ENCODE measurements around the gene BBS9. TPM values are rescaled to one million over a fixed set of nuclear protein-coding genes. Genes with fewer than 3 reads are reported as not detected.

Gene BBS9
- total RNA-seq, 1 donor, result 33.3 TPM

DNA sequence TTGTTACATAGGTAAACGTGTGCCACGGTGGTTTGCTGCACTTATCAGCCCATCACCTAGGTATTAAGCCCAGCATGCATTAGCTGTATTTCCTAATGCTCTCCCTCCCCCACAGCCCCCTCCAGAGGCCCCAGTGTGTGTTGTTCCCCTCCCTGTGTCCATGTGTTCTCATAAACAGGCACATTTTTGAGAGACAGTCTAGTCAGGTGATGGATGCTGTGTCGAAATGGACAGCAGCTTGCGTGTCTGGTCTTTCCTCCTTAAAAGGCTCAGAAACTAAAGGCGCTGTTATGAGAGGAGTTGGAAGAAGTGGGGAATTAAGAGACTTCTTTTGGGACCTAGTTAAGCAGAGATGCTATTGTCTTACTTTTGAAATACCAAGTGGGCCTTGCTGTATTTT, 296.0 kb downstream of the BBS9 start:
- TF ChIP-seq CTCF (IDR thresholded peaks at IDR 0.05; ENCODE audit: extremely low read depth, low read depth, low read length), result no peak
- no peaks in the 10 kb centered on the region for H3K27me3 ChIP-seq (ENCODE audit: insufficient read depth, low read length)
- no peaks in the 10 kb centered on the region for H3K36me3 ChIP-seq (ENCODE audit: insufficient read depth, low read length)
- DNase-seq (ENCODE audit: insufficient read length, low spot score, missing footprints), result no peak
- H3K4me1 ChIP-seq (ENCODE audit: insufficient read depth, low read length), result no peaks in the 10 kb centered on the region
- H3K4me3 ChIP-seq (ENCODE audit: insufficient read depth, low read length), result no peak overlapping the region
- H3K4me2 ChIP-seq (ENCODE audit: insufficient read depth, low read length), result no peak overlapping the region
- no peaks in the 10 kb centered on the region for H3K79me2 ChIP-seq (ENCODE audit: insufficient read depth, low read length)
- no peaks in the 10 kb centered on the region for H3K9me3 ChIP-seq (ENCODE audit: low read depth, low read length)
- H3K27ac ChIP-seq (ENCODE audit: low read depth, low read length), result no peak overlapping the region
- no peaks in the 10 kb centered on the region for H4K20me1 ChIP-seq (ENCODE audit: insufficient read depth, low read length)
- H2AFZ ChIP-seq (ENCODE audit: low read length), result no peak overlapping the region

- no peak overlapping the region for H3K4me2 ChIP-seq (ENCODE audit: insufficient read depth, low read length)
- DNase-seq (ENCODE audit: insufficient read length, low spot score, missing footprints), result no peak
- no peaks in the 10 kb centered on the region for H3K27me3 ChIP-seq (ENCODE audit: insufficient read depth, low read length)
- H3K4me3 ChIP-seq (ENCODE audit: insufficient read depth, low read length), result no peak overlapping the region
- no peaks in the 10 kb centered on the region for H3K4me1 ChIP-seq (ENCODE audit: insufficient read depth, low read length)
- H3K79me2 ChIP-seq (ENCODE audit: insufficient read depth, low read length), result no peaks in the 10 kb centered on the region
- no peak for TF ChIP-seq CTCF (IDR thresholded peaks at IDR 0.05; ENCODE audit: extremely low read depth, low read depth, low read length)
- no peaks in the 10 kb centered on the region for H3K36me3 ChIP-seq (ENCODE audit: insufficient read depth, low read length)
- H4K20me1 ChIP-seq (ENCODE audit: insufficient read depth, low read length), result no peaks in the 10 kb centered on the region
- no peaks in the 10 kb centered on the region for H3K9me3 ChIP-seq (ENCODE audit: low read depth, low read length)
- no peak overlapping the region for H3K27ac ChIP-seq (ENCODE audit: low read depth, low read length)
- H2AFZ ChIP-seq (ENCODE audit: low read length), result no peak overlapping the region
Observed at GRCh38 chr7:33425929-33426678, 296.7 kb downstream of the BBS9 start.

DNA sequence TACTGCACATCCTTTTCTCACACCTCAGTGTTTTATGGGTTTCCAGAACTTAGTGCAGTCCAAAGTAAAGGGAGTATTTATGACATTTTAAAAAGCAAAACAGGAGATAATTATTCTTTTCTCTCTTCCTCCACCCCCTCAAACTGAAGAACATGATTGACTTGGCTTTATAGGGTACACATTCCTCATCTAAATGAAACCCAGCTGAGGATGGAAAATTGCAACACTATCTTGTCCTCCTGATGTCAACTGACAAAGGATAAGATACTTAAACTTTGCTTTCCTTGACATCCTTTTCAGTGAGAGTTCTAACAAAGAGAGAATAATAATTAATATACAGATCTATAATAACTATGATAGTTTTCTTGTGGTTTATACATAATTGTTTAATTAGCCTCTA, 299.1 kb downstream of the BBS9 start:
- H3K4me3 ChIP-seq (ENCODE audit: insufficient read depth, low read length), result no peak overlapping the region
- H3K4me1 ChIP-seq (ENCODE audit: insufficient read depth, low read length), result no peaks in the 10 kb centered on the region
- no peaks in the 10 kb centered on the region for H3K79me2 ChIP-seq (ENCODE audit: insufficient read depth, low read length)
- H3K27me3 ChIP-seq (ENCODE audit: insufficient read depth, low read length), result no peaks in the 10 kb centered on the region
- no peaks in the 10 kb centered on the region for H3K36me3 ChIP-seq (ENCODE audit: insufficient read depth, low read length)
- H3K27ac ChIP-seq (ENCODE audit: low read depth, low read length), result no peak overlapping the region
- no peak for TF ChIP-seq CTCF (IDR thresholded peaks at IDR 0.05; ENCODE audit: extremely low read depth, low read depth, low read length)
- no peaks in the 10 kb centered on the region for H4K20me1 ChIP-seq (ENCODE audit: insufficient read depth, low read length)
- no peak overlapping the region for H3K4me2 ChIP-seq (ENCODE audit: insufficient read depth, low read length)
- no peak overlapping the region for H2AFZ ChIP-seq (ENCODE audit: low read length)
- no peaks in the 10 kb centered on the region for H3K9me3 ChIP-seq (ENCODE audit: low read depth, low read length)
- DNase-seq (ENCODE audit: insufficient read length, low spot score, missing footprints), result no peak

DNA sequence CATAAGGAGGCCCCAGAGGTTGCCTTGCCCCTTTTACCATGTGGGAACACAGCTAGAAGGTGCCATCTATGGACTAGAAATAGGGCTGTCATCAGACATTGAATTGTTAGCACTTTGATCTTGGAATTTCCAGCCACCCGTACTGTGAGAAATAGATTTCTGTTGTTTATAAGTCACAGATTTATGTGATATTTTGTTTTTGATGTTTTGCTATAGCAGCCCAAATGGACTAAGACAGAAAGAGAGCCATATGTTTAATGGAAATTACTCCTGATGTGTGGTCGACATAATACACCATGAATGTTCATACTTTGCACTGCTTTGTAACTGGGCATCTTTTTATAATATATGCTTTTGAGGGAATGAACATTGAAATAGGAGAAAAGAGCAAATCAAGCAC, 302.2 kb downstream of the BBS9 start:
- Histone ChIP-seq H3K27ac (ENCODE audit: low read depth, low read length) (no peak overlapping the region), H3K4me2 (ENCODE audit: insufficient read depth, low read length) (no peak overlapping the region), H3K36me3 (ENCODE audit: insufficient read depth, low read length) (no peaks in the 10 kb centered on the region), H3K9me3 (ENCODE audit: low read depth, low read length) (no peaks in the 10 kb centered on the region), H3K79me2 (ENCODE audit: insufficient read depth, low read length) (no peaks in the 10 kb centered on the region), H4K20me1 (ENCODE audit: insufficient read depth, low read length) (no peaks in the 10 kb centered on the region), H2AFZ (ENCODE audit: low read length) (no peak overlapping the region), H3K27me3 (ENCODE audit: insufficient read depth, low read length) (no peaks in the 10 kb centered on the region), H3K4me3 (ENCODE audit: insufficient read depth, low read length) (no peak overlapping the region), H3K4me1 (ENCODE audit: insufficient read depth, low read length) (no peaks in the 10 kb centered on the region)
- DNase-seq (ENCODE audit: insufficient read length, low spot score, missing footprints), result no peak
- no peak for TF ChIP-seq CTCF (IDR thresholded peaks at IDR 0.05; ENCODE audit: extremely low read depth, low read depth, low read length)
